SK-N-MC (cell line): ENCODE measurements around the gene PNPLA1.

Source experiments
- EZH2 ChIP-seq: fragments of 200-600 bp; sonication (generic); IDR thresholded peaks from one replicate; pipeline ENCODE4 v1.6.1; 2017; ENCODE audit warnings: antibody characterized with exemption
- FOXP2 ChIP-seq: optimal IDR thresholded peaks from 2 replicates; pipeline ENCODE3; 2011; ENCODE audit warnings: mild to moderate bottlenecking, moderate library complexity; ENCODE audit not compliant: insufficient read depth; ENCODE audit errors: extremely low read length, control extremely low read depth
- POLR2AphosphoS5 ChIP-seq: IDR thresholded peaks from 2 replicates; pipeline ENCODE4 v1.6.1; 2012; ENCODE audit warnings: mild to moderate bottlenecking, low read depth, low read length, borderline replicate concordance

DNA sequence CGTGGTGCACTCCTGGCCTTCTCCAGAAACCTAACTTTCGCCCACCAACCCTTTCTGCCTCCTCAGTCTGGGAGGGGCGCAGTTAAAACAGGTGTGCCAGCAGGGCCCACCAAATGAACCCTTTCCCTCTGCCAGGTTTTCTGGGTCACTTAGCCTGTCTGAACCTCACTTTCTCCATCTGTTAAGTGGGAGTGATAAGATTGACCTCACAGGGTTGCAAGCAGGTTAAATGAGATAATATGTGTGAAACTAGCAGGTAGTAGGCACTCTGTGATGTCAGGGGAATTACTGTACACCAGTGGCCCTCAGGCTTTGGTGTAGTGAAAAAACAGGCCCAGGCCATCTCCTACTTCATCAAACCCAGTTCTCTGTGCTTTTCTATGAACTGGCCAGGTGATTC lies 52.7 kb downstream of the PNPLA1 start:
- TF ChIP-seq EZH2 (no peak), POLR2AphosphoS5 (no peak), FOXP2 (no peak)
